DMS153 treated with DMSO at 0.1 percent for 48 hours (cell line): ENCODE measurements around the gene CEP19.
"Not testable (repeated sequence)": the region's sequence is repeated elsewhere in the genome, so short reads cannot be mapped to it uniquely, and the experiment has no call there.

Experiments used
- DNase-seq: peaks from one replicate; lab custom pipeline; 2025; ENCODE audit not compliant: unreplicated experiment; lab: John Stamatoyannopoulos, UW

CEP19 gene

DNA sequence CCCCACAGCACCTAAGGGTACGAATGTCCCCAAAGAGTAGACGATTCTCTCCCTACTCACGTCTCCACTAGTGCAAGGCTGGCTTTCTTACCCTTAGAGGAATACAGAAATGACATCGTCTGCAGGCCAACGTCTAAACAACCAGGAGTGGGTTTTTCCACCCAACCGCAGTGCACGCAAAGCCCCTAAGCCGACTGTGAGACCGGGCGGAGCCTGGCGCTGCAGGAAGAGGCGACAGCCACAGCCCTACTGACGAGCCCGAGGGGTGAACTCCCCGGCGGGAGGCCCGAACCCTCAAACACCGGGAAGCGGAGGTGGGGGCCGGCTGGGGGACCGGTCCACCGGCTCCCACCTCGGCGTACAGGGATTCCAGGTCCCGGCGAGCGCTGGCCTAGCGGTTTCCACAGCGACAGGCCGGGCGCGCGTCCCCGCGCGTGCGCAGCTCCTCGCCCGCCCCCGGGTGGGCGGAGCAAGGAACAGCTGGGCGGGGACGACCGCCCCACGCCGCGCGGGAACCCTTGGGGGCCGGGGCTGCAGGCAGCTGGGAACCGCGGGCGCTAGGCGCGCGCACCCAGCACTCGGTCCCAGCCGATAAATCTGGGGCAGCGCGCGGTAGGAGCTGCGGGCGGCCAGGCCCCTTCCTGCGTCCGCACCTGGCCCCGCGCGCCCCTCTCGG is at the start of gene CEP19, which contains the start of gene PIGX:
TSS of gene CEP19 (minus strand) at position 413 of the 676 bp plus-strand sequence. CDS start 3,593 bp downstream, outside the sequence.
TSS of gene PIGX (plus strand) at position 540 of the 676 bp plus-strand sequence.
- DNase-seq = peak; percentile 70

- no peak for DNase-seq
Measured at GRCh38 chr3:196757876-196758739, 46.1 kb upstream of the CEP19 start.

DNA sequence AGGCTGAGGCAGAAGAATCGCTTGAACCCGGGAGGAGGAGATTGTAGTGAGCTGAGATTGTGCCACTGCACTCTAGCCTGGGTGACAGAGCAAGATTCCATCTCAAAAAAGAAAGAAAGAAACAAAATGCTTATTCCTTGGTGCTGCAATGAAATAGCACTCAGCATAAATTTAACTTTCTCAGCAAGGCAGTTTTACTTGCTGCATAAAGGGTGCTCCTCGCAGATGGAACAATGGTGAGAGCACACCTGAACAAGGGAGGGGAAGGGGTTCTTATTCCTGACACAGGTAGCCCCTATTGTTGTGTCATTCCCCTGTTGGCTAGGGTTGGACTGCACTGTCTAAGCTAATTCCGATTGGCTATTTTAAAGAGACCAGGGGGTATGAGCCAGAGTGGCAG is 44.7 kb upstream of the CEP19 start:
- no peak for DNase-seq

DNA sequence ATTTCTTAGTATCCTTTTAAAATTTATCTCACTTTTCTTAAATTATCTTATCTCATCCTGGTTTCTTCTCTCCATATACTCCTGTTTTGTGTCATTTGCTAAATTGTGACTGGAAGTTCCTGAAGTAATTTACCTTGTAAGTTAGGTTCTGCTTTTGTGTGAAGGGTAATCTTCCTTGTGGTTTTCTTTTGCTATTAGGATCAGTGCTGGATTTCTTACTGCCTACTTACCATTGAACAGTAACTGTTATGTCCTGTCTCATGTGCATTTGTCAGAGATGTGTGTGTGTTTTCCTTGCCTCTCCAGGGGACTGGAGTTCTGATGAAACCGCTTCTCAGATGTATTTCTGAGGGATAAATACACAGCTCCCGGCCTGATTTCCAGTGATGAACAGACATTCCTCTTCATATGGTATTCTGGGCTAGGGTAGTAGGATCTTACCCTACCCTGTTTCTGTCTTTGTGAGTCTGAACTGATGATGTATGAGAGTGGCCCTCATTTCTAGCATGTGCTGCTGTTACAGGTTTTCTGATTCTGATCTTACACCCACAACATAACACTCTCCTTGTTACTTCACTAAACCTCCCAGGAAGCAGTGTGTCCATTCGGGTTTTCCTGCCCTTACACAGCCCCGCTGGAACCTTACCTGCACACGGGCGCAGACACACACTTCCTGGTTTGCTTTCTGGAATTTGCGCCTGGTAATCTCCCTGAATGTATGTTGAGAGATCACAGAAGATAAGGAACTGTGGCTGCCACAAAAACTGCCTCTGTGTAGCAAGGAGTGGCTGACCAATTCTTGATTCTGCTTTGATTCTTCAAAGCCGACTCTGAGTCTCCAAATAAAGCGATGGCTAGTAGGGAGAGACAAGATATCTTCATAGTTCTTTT is 42.3 kb upstream of the CEP19 start:
- DNase-seq = no peak

- no peak for DNase-seq
Measured at GRCh38 chr3:196753201-196753600, 41.2 kb upstream of the CEP19 start.

DNA sequence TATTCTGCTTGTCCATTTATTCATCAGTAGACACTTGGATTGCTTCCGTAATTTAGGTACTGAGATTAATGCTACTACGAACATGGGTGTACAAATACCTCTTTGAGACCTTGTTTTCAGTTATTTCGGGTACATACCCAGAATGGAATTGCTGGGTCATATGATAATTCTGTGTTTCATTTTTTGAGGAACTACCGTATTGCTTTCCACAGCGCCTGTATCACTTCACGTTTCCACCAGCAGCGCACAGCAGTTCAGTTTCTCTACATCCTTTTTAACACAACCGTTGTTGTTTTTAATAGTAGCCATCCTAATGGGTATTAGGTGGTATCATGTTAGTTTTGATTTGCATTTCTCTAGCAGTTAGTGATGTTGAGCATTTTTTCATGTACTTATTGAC is 37.1 kb upstream of the CEP19 start:
- no peak for DNase-seq

DNA sequence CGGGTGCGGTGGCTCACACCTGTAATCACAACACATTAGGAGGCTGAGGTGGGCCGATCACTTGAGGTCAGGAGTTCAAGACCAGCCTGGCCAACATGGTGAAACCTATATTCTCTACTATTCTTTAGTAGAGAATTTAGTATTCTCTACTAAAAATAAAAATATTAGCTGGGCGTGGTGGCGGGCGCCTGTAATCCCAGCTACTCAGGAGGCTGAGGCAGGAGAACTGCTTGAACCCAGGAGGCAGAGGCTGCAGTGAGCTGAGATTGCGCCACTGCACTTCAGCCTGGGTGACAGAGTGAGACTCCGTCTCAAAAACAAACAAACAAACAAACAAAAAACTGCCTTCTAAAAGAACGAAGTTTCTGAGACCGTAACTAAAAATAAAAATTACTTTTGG is 31.5 kb upstream of the CEP19 start:
- not testable (repeated sequence) for DNase-seq

DNA sequence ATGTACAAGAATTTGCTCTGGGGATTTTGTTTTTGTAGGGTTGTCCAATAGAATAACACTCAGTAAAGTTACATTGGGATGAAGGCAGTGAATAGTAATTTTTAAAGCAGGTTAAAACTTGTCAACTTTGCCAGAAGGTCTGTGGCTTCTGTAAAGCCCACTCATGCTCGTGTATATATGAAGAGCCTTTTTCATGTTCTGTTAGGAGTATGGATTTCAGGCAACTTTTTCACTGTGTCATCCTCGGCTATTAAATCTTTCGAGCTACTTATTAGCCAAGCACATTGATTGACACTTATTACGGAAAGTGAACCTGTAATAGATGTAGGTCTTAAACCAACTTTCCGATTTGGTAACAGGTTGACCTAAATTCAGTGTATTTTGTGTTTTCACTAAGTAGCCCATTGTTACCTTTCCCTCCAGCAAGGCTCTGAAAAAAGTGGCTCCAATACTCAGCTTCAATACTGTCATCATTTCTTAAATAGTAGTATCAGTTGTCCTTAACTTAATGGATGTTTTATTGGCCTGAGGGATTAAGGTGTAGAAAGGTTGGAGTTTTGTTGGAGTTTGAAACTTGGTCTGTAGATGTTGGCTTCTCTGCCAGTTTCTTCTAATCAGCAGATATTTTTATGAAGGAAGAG is 29.3 kb upstream of the CEP19 start:
- no peak for DNase-seq

DNA sequence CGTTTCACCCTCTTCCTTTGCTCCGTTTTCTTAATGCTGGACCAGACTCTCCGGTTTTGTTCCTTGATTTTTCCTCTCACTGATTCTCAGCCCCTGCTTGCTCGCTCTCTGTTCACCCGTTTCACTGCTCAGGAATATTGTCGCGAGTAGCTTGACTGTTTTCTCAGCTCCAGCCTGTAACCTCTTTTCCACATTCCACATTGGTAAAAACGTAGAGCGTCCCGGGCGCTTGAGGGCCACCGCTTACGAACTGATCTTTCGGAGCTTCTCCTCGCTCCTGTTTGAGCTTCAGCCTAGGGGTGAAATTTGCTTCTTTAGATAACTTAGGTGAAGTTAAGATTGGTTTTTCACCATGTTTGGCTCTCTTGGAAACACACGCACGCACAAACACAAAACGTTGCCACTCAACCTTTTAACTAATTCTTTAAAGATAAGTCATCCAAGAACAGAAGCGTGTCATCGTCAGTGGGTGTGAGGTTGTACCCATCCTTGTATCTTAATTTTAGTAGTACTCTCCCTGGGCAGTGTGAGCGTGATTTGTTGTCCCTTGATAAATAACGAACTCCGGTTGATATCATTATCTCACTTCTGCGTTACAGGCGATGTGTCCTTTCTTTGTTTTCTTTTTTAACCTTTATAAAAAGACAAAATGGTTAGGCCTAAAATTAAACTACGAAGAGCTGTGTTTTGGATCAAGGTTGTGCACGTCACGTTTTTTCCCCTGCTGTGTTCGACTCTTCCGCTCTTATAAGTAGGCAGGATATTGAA is 28.6 kb upstream of the CEP19 start:
- peak; percentile 48 for DNase-seq

DNA sequence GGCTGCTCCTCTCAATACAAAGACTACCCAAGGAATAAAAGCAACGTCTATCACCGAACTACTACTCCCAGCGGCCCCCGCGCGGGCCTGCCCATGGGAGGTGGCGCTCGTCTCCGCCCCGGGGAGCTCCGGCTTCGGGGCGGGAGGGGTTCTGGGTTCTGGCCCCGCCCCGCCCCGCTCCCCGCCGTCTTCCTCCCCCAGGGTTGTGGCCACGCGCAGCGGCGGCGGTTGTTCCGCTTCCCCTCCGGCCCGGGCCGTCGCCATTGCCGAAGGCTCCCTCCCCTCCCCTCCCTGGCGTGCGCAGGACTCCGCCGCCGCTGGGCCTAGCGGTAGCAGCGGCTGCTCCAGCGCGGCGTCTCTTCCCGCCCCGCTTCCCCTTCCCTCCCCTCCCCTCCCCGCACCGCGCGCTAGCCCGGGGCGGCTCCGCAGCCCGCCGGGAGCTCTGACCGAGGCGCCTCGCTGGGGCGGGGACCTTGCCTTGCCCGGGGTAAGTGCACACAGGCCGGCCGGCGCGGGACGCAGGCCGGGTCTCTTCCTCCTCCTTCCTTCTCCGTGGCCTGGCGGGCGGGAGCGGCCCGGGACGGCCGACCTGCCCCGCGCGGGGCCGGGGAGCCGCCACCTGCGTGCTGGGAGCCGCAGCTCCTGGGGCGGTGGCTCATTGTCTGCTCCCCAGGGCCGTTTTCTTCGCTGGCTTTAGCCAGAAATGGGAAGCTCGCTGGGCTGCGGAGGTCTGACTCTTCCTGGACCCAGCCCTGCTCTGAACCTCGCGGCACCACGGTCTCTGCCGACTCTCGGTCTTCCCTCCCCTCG is 27.8 kb upstream of the CEP19 start, which contains the start of gene PAK2:
TSS of gene PAK2 (plus strand) at position 187 of the 810 bp plus-strand sequence. CDS start 42,790 bp downstream, outside the sequence.
- peak; percentile 58 for DNase-seq

DNA sequence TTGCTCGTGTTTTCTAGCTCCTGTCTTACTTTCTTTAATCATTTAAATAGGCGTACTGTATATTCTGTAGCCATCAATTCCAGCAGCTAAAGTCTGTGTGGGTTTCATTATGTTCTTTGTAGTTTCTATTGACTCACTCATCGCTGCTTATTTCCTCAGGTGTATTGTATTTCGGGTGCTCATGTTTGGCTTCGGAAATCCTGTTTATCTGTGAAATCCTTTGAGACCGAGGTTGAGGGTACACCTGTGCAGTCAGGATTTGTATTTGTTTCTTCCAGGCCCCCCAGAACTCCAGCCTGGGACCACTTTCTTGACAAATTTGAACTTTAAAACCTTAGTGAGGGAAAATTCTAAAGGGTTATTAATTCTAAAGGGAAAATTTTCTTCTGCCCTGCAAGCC is 25.6 kb upstream of the CEP19 start:
- DNase-seq = no peak

DNA sequence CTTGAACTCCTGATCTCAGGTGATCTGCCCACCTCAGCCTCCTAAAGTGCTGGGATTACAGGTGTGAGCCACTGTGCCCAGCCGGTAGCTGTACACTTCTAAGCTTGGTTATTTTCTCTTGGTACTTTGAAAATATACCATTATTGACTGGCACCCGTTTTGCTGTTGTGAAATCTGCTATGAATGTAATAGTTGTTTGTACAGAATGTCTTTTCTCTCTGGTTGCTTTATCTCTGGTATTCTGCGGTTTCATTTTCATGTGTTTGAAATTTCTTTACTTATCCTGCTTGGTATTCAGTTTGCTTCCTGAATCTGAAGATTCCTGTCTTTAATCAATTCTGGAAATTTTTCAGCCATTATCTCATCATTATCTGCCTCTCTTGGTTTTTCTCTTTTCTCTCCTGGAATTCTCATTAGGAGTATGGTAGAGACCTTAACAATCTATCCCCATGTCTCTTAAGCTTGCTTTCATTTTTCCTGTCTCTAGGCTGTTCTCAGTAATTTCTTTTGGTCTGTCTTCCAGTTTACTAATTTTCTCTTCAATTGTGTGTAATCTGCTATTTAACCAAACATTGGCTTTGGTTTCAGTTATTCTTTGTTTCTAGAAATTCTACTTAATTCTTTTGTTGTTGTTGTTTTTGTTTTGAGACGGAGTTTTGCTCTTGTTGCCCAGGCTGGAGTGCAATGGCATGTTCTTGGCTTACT is 24.8 kb upstream of the CEP19 start:
- no peak for DNase-seq

- DNase-seq = no peak
Measured at GRCh38 chr3:196735751-196736150, 23.7 kb upstream of the CEP19 start.

DNA sequence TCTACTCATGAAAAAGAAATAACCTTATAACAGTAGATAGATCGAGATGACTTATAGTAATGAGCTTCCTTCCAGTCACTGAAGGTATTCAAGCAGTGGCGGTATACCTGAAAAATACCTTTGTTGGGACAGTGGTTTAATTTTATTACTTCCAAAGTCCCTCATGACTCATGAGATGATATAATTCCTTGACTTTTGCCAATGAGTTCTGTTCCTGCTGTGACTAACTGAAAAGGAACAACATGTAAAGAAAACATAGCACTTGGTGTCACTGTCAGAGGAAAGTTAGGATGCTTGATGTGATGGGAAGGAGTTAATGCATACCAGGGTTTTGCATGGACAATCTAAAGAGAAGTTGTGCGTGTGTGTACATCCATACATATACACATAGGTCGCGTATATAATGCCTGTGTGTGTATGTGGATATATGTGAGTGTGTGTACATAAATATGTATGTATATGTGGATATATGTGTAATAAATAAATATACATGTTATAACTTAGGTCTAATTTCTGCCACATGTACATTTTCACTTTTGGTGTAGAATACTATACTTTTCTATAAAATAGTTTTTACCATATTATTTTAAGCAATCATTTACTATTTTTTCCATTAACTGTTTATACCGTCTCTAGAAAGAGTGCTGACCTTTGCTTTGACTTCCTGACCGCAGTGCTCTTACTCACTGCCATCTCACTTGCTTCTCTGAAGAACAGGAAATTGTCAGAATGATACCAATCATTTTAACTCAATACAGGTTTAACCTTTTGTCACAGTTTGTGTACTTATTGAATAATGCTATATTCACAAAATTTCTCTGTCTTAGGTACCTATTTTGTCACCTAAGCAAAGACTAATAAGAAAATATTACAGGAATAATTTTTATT is 15.0 kb upstream of the CEP19 start:
- DNase-seq = no peak

DNA sequence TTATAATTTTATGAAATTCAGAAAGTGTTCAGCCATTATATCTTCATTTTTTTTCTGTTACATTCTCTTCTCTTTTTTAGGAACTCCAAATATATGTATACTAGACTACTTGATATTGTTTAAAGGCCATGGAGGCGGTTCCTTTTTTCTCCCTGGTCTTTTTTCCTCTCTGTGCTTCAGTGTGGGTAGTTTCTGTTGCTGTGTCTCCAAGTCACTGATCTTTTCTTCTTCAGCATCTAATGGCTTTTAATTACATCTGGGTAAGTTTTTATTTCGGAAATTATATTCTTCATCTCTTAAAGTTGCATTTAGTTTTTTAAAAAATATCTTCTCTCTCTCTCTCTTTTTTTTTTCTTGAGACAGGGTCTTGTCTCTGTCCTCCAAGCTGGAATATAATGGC is 9.0 kb upstream of the CEP19 start:
- no peak for DNase-seq

GRCh38 chr3:196717162-196717561 is 5.1 kb upstream of the CEP19 start:
- not testable (repeated sequence) for DNase-seq
